Measurements from ENCODE around the gene CACNA2D1. TPM values are rescaled to one million over a fixed set of nuclear protein-coding genes. Genes with fewer than 3 reads are reported as not detected.

Gene CACNA2D1
- total and polyA plus RNA-seq, 2 donors (not counting 1 experiment from before 2014, with no cell fraction given): 31.7 to 64.4 TPM

- Histone ChIP-seq H3K27ac (ENCODE audit: insufficient read depth, low read length) (no peak overlapping the region), H3K36me3 (ENCODE audit: control insufficient read depth, insufficient read depth, low read length) (no peaks in the 10 kb centered on the region), H4K20me1 (ENCODE audit: control insufficient read depth, extremely low read depth, insufficient read depth, low read length) (no peaks in the 10 kb centered on the region), H3K4me1 (ENCODE audit: control insufficient read depth, extremely low read depth, insufficient read depth, low read length) (no peaks in the 10 kb centered on the region), H3K27me3 (ENCODE audit: control insufficient read depth, insufficient read depth, low read length) (no peaks in the 10 kb centered on the region), H3K4me2 (ENCODE audit: extremely low read depth, insufficient read depth, low read length) (no peak overlapping the region), H2AFZ (ENCODE audit: low read length) (no peak overlapping the region), H3K9me3 (ENCODE audit: control insufficient read depth, insufficient read depth, low read depth, low read length) (no peaks in the 10 kb centered on the region), H3K79me2 (ENCODE audit: control insufficient read depth, insufficient read depth, low read length) (no peaks in the 10 kb centered on the region), H3K4me3 (replicated peaks in 1 of 4; ENCODE audit: control extremely low read depth in 1 of 4, insufficient read depth in 1 of 4, low read depth in 3 of 4, low read length in 4 of 4) (no peak overlapping the region), H3K9ac (ENCODE audit: insufficient read depth, low read length) (no peak overlapping the region)
- DNase-seq (ENCODE audit: low read depth in 2 of 2): no peak
- no peak for TF ChIP-seq EZH2 (IDR thresholded peaks at IDR 0.05; ENCODE audit: low read length, missing control alignments)
- no peak for TF ChIP-seq CTCF (conservative IDR thresholded peaks at IDR 0.05 in 1 of 2, IDR thresholded peaks at IDR 0.05 in 1 of 2; ENCODE audit: low read depth in 1 of 2, low read length in 2 of 2)
Measured at GRCh38 chr7:82263920-82264782, 179.4 kb downstream of the CACNA2D1 start.

GRCh38 chr7:82258181-82258580 is 185.4 kb downstream of the CACNA2D1 start:
- Histone ChIP-seq H3K4me2 (ENCODE audit: extremely low read depth, insufficient read depth, low read length) (no peak overlapping the region), H3K9me3 (ENCODE audit: control insufficient read depth, insufficient read depth, low read depth, low read length) (no peaks in the 10 kb centered on the region), H4K20me1 (ENCODE audit: control insufficient read depth, extremely low read depth, insufficient read depth, low read length) (no peaks in the 10 kb centered on the region), H3K4me1 (ENCODE audit: control insufficient read depth, extremely low read depth, insufficient read depth, low read length) (no peaks in the 10 kb centered on the region), H3K27me3 (ENCODE audit: control insufficient read depth, insufficient read depth, low read length) (no peaks in the 10 kb centered on the region), H3K79me2 (ENCODE audit: control insufficient read depth, insufficient read depth, low read length) (no peaks in the 10 kb centered on the region), H3K36me3 (ENCODE audit: control insufficient read depth, insufficient read depth, low read length) (no peaks in the 10 kb centered on the region), H3K9ac (ENCODE audit: insufficient read depth, low read length) (no peak overlapping the region), H2AFZ (ENCODE audit: low read length) (no peak overlapping the region), H3K4me3 (replicated peaks in 1 of 4; ENCODE audit: control extremely low read depth in 1 of 4, insufficient read depth in 1 of 4, low read depth in 3 of 4, low read length in 4 of 4) (no peak overlapping the region), H3K27ac (ENCODE audit: insufficient read depth, low read length) (no peak overlapping the region)
- peak in 1 of 2 donors; percentile 27 for DNase-seq (ENCODE audit: low read depth in 2 of 2)
- no peak for TF ChIP-seq CTCF (conservative IDR thresholded peaks at IDR 0.05 in 1 of 2, IDR thresholded peaks at IDR 0.05 in 1 of 2; ENCODE audit: low read depth in 1 of 2, low read length in 2 of 2)
- TF ChIP-seq EZH2 (IDR thresholded peaks at IDR 0.05; ENCODE audit: low read length, missing control alignments): no peak

GRCh38 chr7:82257118-82257695 is 186.4 kb downstream of the CACNA2D1 start:
- DNase-seq (ENCODE audit: low read depth in 2 of 2): no peak

More at GRCh38 chr7:82257118-82257695, 186.4 kb downstream of the CACNA2D1 start:
- Histone ChIP-seq H3K4me3 (replicated peaks in 1 of 4; ENCODE audit: control extremely low read depth in 1 of 4, insufficient read depth in 1 of 4, low read depth in 3 of 4, low read length in 4 of 4) (no peak overlapping the region), H3K27ac (ENCODE audit: insufficient read depth, low read length) (no peak overlapping the region), H3K9me3 (ENCODE audit: control insufficient read depth, insufficient read depth, low read depth, low read length) (no peaks in the 10 kb centered on the region), H3K36me3 (ENCODE audit: control insufficient read depth, insufficient read depth, low read length) (no peaks in the 10 kb centered on the region), H4K20me1 (ENCODE audit: control insufficient read depth, extremely low read depth, insufficient read depth, low read length) (no peaks in the 10 kb centered on the region), H3K79me2 (ENCODE audit: control insufficient read depth, insufficient read depth, low read length) (no peaks in the 10 kb centered on the region), H3K4me2 (ENCODE audit: extremely low read depth, insufficient read depth, low read length) (no peak overlapping the region), H2AFZ (ENCODE audit: low read length) (no peak overlapping the region), H3K27me3 (ENCODE audit: control insufficient read depth, insufficient read depth, low read length) (no peaks in the 10 kb centered on the region), H3K4me1 (ENCODE audit: control insufficient read depth, extremely low read depth, insufficient read depth, low read length) (no peaks in the 10 kb centered on the region), H3K9ac (ENCODE audit: insufficient read depth, low read length) (no peak overlapping the region)
- no peak for TF ChIP-seq EZH2 (IDR thresholded peaks at IDR 0.05; ENCODE audit: low read length, missing control alignments)
- TF ChIP-seq CTCF (conservative IDR thresholded peaks at IDR 0.05 in 1 of 2, IDR thresholded peaks at IDR 0.05 in 1 of 2; ENCODE audit: low read depth in 1 of 2, low read length in 2 of 2): no peak

Measured in fibroblast of lung (primary cell).